ENCODE results near the gene GALNT5. TPM values are rescaled to one million over a fixed set of nuclear protein-coding genes. Genes with fewer than 3 reads are reported as not detected.

GALNT5 gene
- total and polyA plus RNA-seq, 4 donors, result under 0.01 to 5.3 (median 0.01) TPM; not detected in 1

GRCh38 chr2:157326698-157327097 is 69.2 kb downstream of the GALNT5 start (continued):
- TF ChIP-seq, protein P1, sequence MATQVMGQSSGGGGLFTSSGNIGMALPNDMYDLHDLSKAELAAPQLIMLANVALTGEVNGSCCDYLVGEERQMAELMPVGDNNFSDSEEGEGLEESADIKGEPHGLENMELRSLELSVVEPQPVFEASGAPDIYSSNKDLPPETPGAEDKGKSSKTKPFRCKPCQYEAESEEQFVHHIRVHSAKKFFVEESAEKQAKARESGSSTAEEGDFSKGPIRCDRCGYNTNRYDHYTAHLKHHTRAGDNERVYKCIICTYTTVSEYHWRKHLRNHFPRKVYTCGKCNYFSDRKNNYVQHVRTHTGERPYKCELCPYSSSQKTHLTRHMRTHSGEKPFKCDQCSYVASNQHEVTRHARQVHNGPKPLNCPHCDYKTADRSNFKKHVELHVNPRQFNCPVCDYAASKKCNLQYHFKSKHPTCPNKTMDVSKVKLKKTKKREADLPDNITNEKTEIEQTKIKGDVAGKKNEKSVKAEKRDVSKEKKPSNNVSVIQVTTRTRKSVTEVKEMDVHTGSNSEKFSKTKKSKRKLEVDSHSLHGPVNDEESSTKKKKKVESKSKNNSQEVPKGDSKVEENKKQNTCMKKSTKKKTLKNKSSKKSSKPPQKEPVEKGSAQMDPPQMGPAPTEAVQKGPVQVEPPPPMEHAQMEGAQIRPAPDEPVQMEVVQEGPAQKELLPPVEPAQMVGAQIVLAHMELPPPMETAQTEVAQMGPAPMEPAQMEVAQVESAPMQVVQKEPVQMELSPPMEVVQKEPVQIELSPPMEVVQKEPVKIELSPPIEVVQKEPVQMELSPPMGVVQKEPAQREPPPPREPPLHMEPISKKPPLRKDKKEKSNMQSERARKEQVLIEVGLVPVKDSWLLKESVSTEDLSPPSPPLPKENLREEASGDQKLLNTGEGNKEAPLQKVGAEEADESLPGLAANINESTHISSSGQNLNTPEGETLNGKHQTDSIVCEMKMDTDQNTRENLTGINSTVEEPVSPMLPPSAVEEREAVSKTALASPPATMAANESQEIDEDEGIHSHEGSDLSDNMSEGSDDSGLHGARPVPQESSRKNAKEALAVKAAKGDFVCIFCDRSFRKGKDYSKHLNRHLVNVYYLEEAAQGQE (IDR thresholded peaks at IDR 0.05), result no peak
- TF ChIP-seq HNF4G (IDR thresholded peaks at IDR 0.05), result no peak
- TF ChIP-seq NR2F2 (IDR thresholded peaks at IDR 0.05), result no peak
- TF ChIP-seq, protein P2, sequence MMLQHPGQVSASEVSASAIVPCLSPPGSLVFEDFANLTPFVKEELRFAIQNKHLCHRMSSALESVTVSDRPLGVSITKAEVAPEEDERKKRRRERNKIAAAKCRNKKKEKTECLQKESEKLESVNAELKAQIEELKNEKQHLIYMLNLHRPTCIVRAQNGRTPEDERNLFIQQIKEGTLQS (IDR thresholded peaks at IDR 0.05), result no peak
- no peak for TF ChIP-seq JUND (IDR thresholded peaks at IDR 0.05)
- no peak for TF ChIP-seq RAD21 (IDR thresholded peaks at IDR 0.05)
- no peak for TF ChIP-seq YY1 (IDR thresholded peaks at IDR 0.05)

DNA sequence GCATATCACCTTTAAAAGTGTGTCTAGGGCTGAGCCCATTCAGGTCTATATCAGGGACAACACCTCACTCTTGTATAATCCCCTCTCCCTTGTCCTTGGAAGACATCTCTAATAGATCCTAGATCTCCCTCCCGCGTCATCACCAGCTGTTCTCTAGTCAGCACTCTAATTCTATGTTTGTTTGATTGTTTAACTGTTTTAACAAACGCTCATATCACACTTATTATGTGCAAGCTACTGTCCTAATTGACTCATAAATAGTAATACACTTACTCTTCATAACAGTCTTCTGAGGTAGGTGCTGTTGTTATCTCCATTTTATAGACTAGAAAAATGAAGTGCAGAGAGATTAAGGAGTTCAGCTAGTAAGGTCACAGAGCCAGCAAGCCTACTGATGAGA is 69.7 kb downstream of the GALNT5 start:
- Histone ChIP-seq H3K9ac (ENCODE audit: low read depth in 1 of 2, low read length in 2 of 2) (no peak overlapping the region), H3K27ac (ENCODE audit: low read depth in 1 of 2, low read length in 2 of 2) (no peak overlapping the region), H3K4me3 (ENCODE audit: low read depth in 1 of 3, low read length in 3 of 3) (no peak overlapping the region), H3K27me3 (ENCODE audit: control insufficient read depth in 4 of 4, insufficient read depth in 4 of 4, low read length in 3 of 4) (no peaks in the 10 kb centered on the region), H3K9me3 (ENCODE audit: control insufficient read depth in 4 of 4, low read length in 3 of 4) (no peaks in the 10 kb centered on the region), H3K36me3 (ENCODE audit: control insufficient read depth in 4 of 4, insufficient read depth in 3 of 4, low read depth in 1 of 4, low read length in 3 of 4) (no peaks in the 10 kb centered on the region), H3K4me1 (ENCODE audit: control insufficient read depth in 4 of 4, insufficient read depth in 4 of 4, low read length in 3 of 4) (peaks cover 0 to 4% (median 1%) of the 10 kb centered on the region in 4 donors)
- no peak for TF ChIP-seq RAD21 (IDR thresholded peaks at IDR 0.05)
- 69% methylated on average over 3 of the region's 3 CpGs for WGBS
- DNase-seq (ENCODE audit: low spot score), result no peak

GRCh38 chr2:157327621-157328500 is 70.4 kb downstream of the GALNT5 start:
- Histone ChIP-seq H3K4me3 (ENCODE audit: low read depth in 1 of 3, low read length in 3 of 3) (no peak overlapping the region), H3K36me3 (ENCODE audit: control insufficient read depth in 4 of 4, insufficient read depth in 3 of 4, low read depth in 1 of 4, low read length in 3 of 4) (no peaks in the 10 kb centered on the region), H3K4me1 (ENCODE audit: control insufficient read depth in 4 of 4, insufficient read depth in 4 of 4, low read length in 3 of 4) (peaks cover 0 to 4% (median 1%) of the 10 kb centered on the region in 4 donors), H3K27me3 (ENCODE audit: control insufficient read depth in 4 of 4, insufficient read depth in 4 of 4, low read length in 3 of 4) (no peaks in the 10 kb centered on the region), H3K27ac (ENCODE audit: low read depth in 1 of 2, low read length in 2 of 2) (no peak overlapping the region), H3K9me3 (ENCODE audit: control insufficient read depth in 4 of 4, low read length in 3 of 4) (no peaks in the 10 kb centered on the region), H3K9ac (ENCODE audit: low read depth in 1 of 2, low read length in 2 of 2) (no peak overlapping the region)
- peak; percentile 81 for DNase-seq (ENCODE audit: low spot score)
- TF ChIP-seq CTCF (IDR thresholded peaks at IDR 0.05; ENCODE audit: low read depth, low read length, missing input control), result peak; percentile 79
- TF ChIP-seq HNF4G (IDR thresholded peaks at IDR 0.05), result no peak
- TF ChIP-seq HNF4A (conservative IDR thresholded peaks at IDR 0.05), result peak in 1 of 2 donors; percentile 7
- peak; percentile 80 to 83 for TF ChIP-seq RAD21 (IDR thresholded peaks at IDR 0.05)
- 45% methylated on average over 11 of the region's 11 CpGs for WGBS
